HEK293 (cell line): ENCODE results near the gene CYP26B1.

Experiments used
- CTCF ChIP-seq: fragments of 450-650 bp; formaldehyde crosslinking; IDR thresholded peaks from 2 replicates; pipeline ENCODE4 v1.5.1; 2016; ENCODE audit warnings: missing biosample characterization, missing genetic modification characterization
- GLIS1 ChIP-seq: fragments of 450-650 bp; formaldehyde crosslinking; IDR thresholded peaks from 2 replicates; pipeline ENCODE4 v1.5.1; 2016; ENCODE audit warnings: missing biosample characterization, missing genetic modification characterization
- HIC1 ChIP-seq: fragments of 450-650 bp; formaldehyde crosslinking; IDR thresholded peaks from 2 replicates; pipeline ENCODE4 v1.5.1; 2016; ENCODE audit warnings: missing biosample characterization, missing genetic modification characterization
- KLF16 ChIP-seq: fragments of 450-650 bp; formaldehyde crosslinking; IDR thresholded peaks from 2 replicates; pipeline ENCODE4 v1.5.1; 2017; ENCODE audit warnings: missing biosample characterization, missing genetic modification characterization
- KLF8 ChIP-seq: fragments of 450-650 bp; formaldehyde crosslinking; IDR thresholded peaks from 2 replicates; pipeline ENCODE4 v1.5.1; 2016; ENCODE audit warnings: missing biosample characterization, missing genetic modification characterization
- MZF1 ChIP-seq: fragments of 450-650 bp; formaldehyde crosslinking; IDR thresholded peaks from 2 replicates; pipeline ENCODE4 v1.5.1; 2017; ENCODE audit warnings: missing biosample characterization, missing genetic modification characterization, borderline replicate concordance
- PATZ1 ChIP-seq: fragments of 450-650 bp; formaldehyde crosslinking; IDR thresholded peaks from 2 replicates; pipeline ENCODE4 v1.5.1; 2016; ENCODE audit warnings: missing biosample characterization, missing genetic modification characterization
- REPIN1 ChIP-seq: fragments of 450-650 bp; formaldehyde crosslinking; IDR thresholded peaks from 2 replicates; pipeline ENCODE4 v1.5.1; 2017; ENCODE audit warnings: missing biosample characterization, missing genetic modification characterization, low read depth
- SCRT2 ChIP-seq: fragments of 450-650 bp; formaldehyde crosslinking; IDR thresholded peaks from 2 replicates; pipeline ENCODE4 v1.5.1; 2016; ENCODE audit warnings: missing biosample characterization, missing genetic modification characterization
- SP3 ChIP-seq: fragments of 450-650 bp; formaldehyde crosslinking; IDR thresholded peaks from 2 replicates; pipeline ENCODE4 v1.5.1; 2016; ENCODE audit warnings: missing biosample characterization, missing genetic modification characterization
- TCF7L2 ChIP-seq: IDR thresholded peaks from 2 replicates; pipeline ENCODE4 v1.6.1; 2011; ENCODE audit warnings: low read depth, mild to moderate bottlenecking, inconsistent platforms, low read length, moderate library complexity, borderline replicate concordance
- ZBTB17 ChIP-seq: fragments of 450-650 bp; formaldehyde crosslinking; IDR thresholded peaks from 2 replicates; pipeline ENCODE4 v1.5.1; 2016; ENCODE audit warnings: missing biosample characterization, missing genetic modification characterization
- ZBTB20 ChIP-seq: fragments of 450-650 bp; formaldehyde crosslinking; IDR thresholded peaks from 2 replicates; pipeline ENCODE4 v1.5.1; 2016; ENCODE audit warnings: missing biosample characterization, missing genetic modification characterization
- ZBTB21 ChIP-seq: fragments of 450-650 bp; formaldehyde crosslinking; IDR thresholded peaks from 2 replicates; pipeline ENCODE4 v1.5.1; 2017; ENCODE audit warnings: missing biosample characterization, missing genetic modification characterization
- ZBTB48 ChIP-seq: fragments of 450-650 bp; formaldehyde crosslinking; IDR thresholded peaks from 2 replicates; pipeline ENCODE4 v1.5.1; 2016; ENCODE audit warnings: missing biosample characterization, missing genetic modification characterization
- ZNF335 ChIP-seq: fragments of 450-650 bp; formaldehyde crosslinking; conservative IDR thresholded peaks from 2 replicates; pipeline ENCODE4 v1.5.1; 2016; ENCODE audit warnings: missing biosample characterization, missing genetic modification characterization
- ZNF350 ChIP-seq: fragments of 450-650 bp; formaldehyde crosslinking; IDR thresholded peaks from 2 replicates; pipeline ENCODE4 v1.5.0; 2017; ENCODE audit warnings: missing biosample characterization, mild to moderate bottlenecking, missing genetic modification characterization
- ZNF404 ChIP-seq: fragments of 450-650 bp; formaldehyde crosslinking; IDR thresholded peaks from 2 replicates; pipeline ENCODE4 v1.5.1; 2017; ENCODE audit warnings: missing biosample characterization, missing genetic modification characterization
- ZNF426 ChIP-seq: fragments of 450-650 bp; formaldehyde crosslinking; IDR thresholded peaks from 2 replicates; pipeline ENCODE4 v1.5.1; 2017; ENCODE audit warnings: missing biosample characterization, missing genetic modification characterization, mild to moderate bottlenecking, inconsistent platforms, moderate library complexity
- ZNF433 ChIP-seq: fragments of 450-650 bp; formaldehyde crosslinking; IDR thresholded peaks from 2 replicates; pipeline ENCODE4 v1.5.1; 2016; ENCODE audit warnings: missing biosample characterization, missing genetic modification characterization, low read depth
- ZNF514 ChIP-seq: fragments of 450-650 bp; formaldehyde crosslinking; IDR thresholded peaks from 2 replicates; pipeline ENCODE4 v1.5.1; 2016; ENCODE audit warnings: missing biosample characterization, missing genetic modification characterization
- ZNF521 ChIP-seq: fragments of 450-650 bp; formaldehyde crosslinking; IDR thresholded peaks from 2 replicates; pipeline ENCODE4 v1.5.1; 2017; ENCODE audit warnings: missing biosample characterization, mild to moderate bottlenecking, missing genetic modification characterization
- ZNF548 ChIP-seq: fragments of 450-650 bp; formaldehyde crosslinking; IDR thresholded peaks from 2 replicates; pipeline ENCODE4 v1.5.1; 2016; ENCODE audit warnings: missing biosample characterization, missing genetic modification characterization
- ZNF555 ChIP-seq: fragments of 450-650 bp; formaldehyde crosslinking; conservative IDR thresholded peaks from 2 replicates; pipeline ENCODE4 v1.5.1; 2017; ENCODE audit warnings: missing biosample characterization, mild to moderate bottlenecking, missing genetic modification characterization, inconsistent platforms
- ZNF629 ChIP-seq: fragments of 450-650 bp; formaldehyde crosslinking; IDR thresholded peaks from 2 replicates; pipeline ENCODE4 v1.5.1; 2017; ENCODE audit warnings: missing biosample characterization, missing genetic modification characterization
- ZNF639 ChIP-seq: fragments of 450-650 bp; formaldehyde crosslinking; IDR thresholded peaks from 2 replicates; pipeline ENCODE4 v1.5.1; 2016; ENCODE audit warnings: missing biosample characterization, missing genetic modification characterization
- ZNF792 ChIP-seq: fragments of 450-650 bp; formaldehyde crosslinking; IDR thresholded peaks from 2 replicates; pipeline ENCODE4 v1.5.1; 2016; ENCODE audit warnings: missing biosample characterization, missing genetic modification characterization
- ZSCAN4 ChIP-seq: fragments of 450-650 bp; formaldehyde crosslinking; IDR thresholded peaks from 2 replicates; pipeline ENCODE4 v1.5.1; 2017; ENCODE audit warnings: missing biosample characterization, missing genetic modification characterization

Gene CYP26B1

GRCh38 chr2:72144632-72145288, 2.9 kb downstream of the CYP26B1 start (continued):
- no peak for TF ChIP-seq TCF7L2
- TF ChIP-seq HIC1, result 0 out of 2 replicates have a peak, but pooled peaks have one; percentile 30
- no peak for TF ChIP-seq ZNF792 (tag by site-specific recombination)
- no peak for TF ChIP-seq ZNF404 (tag by site-specific recombination)
- no peak for TF ChIP-seq ZNF433 (tag by site-specific recombination)
- peak; percentile 84 for TF ChIP-seq ZBTB20 (tag by site-specific recombination)
- TF ChIP-seq ZBTB21 (tag by site-specific recombination), result peak; percentile 85
- no peak for TF ChIP-seq ZNF350 (tag by site-specific recombination)
- TF ChIP-seq ZSCAN4 (tag by site-specific recombination), result 0 out of 2 replicates have a peak, but pooled peaks have one; percentile 42
- no peak for TF ChIP-seq ZNF555 (tag by site-specific recombination)
- no peak for TF ChIP-seq ZNF639 (tag by site-specific recombination)
- no peak for TF ChIP-seq MZF1 (tag by site-specific recombination)
- peak; percentile 77 for TF ChIP-seq KLF16 (tag by site-specific recombination)
- no peak for TF ChIP-seq ZNF514 (tag by site-specific recombination)
- TF ChIP-seq ZNF426, result no peak
- TF ChIP-seq KLF8, result peak; percentile 65
- no peak for TF ChIP-seq ZNF521 (tag by site-specific recombination)
- no peak for TF ChIP-seq REPIN1 (tag by site-specific recombination)
- TF ChIP-seq ZBTB17 (tag by site-specific recombination), result peak; percentile 85
- peak; percentile 90 for TF ChIP-seq ZNF629 (tag by site-specific recombination)
- no peak; the same call in 1 of the 2 replicates for TF ChIP-seq ZNF548
- no peak for TF ChIP-seq ZBTB48
- TF ChIP-seq GLIS1 (tag by site-specific recombination), result peak; percentile 72
- TF ChIP-seq SCRT2 (tag by site-specific recombination), result peak; percentile 49
- TF ChIP-seq CTCF (tag by site-specific recombination), result peak; percentile 32; the same call in 1 of the 2 replicates
- 0 out of 2 replicates have a peak, but pooled peaks have one; percentile 49 for TF ChIP-seq PATZ1
- peak; percentile 92 for TF ChIP-seq SP3 (tag by site-specific recombination)
- TF ChIP-seq ZNF335 (tag by site-specific recombination), result peak; percentile 83
